Activated CD8-positive, alpha-beta memory T cell treated with anti-CD3 and anti-CD28 coated beads for 4 hours (primary cell): ENCODE measurements around the gene BATF.

Source experiments
- DNase-seq, 2 donors: peaks; one replicate each; pipeline ENCODE4 v3.0.0-alpha.2; 2020; ENCODE audit warnings: low read depth in 2 of 2

BATF gene

GRCh38 chr14:75499084-75499875 lies 23.0 kb upstream of the BATF start:
- no peak for DNase-seq

DNA sequence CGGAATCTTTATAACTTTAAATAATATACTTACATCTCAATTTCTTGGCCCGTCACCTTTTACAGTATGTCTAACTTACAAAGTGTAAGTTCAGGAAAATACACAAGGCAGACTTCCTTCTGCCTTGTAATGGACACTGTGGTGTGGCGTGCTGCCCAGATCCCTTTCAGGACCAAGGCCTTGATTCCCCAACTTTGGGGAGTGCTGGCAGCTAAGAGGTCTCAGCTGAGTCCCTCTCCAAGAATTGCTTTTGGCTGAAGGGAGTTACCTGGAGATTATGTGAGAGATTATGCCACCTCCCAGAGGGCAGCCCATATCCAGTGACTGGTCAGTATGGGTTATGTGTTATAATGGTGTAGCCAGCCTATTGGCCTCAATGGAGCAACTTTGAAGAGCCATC lies 21.2 kb upstream of the BATF start:
- DNase-seq = no peak

DNA sequence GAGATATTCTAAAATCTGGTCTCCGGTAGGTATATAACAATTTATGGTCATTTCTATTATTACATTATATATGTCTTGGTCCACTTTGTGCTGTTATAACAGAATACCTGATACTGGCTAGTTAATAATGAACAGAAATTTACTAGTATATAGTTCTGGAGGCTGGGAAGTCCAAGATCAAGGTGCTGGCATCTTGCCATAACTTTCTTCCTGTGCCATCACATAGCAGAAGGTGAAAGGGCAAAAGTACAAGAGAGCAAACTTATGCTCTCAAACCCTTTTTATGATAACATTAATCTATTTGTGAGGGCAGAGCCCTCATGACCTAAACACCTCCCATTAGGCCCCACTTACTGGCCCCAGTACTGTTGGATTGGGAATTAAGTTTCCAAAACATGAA lies 17.9 kb upstream of the BATF start:
- no peak for DNase-seq

DNA sequence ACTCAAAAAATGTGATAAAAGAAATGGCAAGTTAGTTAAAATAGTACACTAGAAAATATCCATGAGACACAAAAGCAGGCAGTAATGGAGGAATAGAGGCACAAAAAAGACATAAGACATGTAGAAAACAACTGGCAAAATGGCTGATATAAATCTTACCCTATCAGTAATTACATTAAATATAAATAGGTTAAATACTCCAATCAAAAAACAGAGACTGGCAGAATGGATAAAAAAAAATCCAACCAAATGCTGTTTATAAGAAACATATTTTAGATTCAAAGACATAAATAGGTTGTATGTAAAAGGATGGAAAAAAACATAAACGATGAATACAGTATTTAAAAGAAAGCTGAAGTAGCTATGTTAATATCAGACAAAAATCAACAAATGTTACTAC lies 15.3 kb upstream of the BATF start:
- no peak for DNase-seq

- no peak for DNase-seq
Measured at GRCh38 chr14:75510547-75510946, 11.7 kb upstream of the BATF start.

DNA sequence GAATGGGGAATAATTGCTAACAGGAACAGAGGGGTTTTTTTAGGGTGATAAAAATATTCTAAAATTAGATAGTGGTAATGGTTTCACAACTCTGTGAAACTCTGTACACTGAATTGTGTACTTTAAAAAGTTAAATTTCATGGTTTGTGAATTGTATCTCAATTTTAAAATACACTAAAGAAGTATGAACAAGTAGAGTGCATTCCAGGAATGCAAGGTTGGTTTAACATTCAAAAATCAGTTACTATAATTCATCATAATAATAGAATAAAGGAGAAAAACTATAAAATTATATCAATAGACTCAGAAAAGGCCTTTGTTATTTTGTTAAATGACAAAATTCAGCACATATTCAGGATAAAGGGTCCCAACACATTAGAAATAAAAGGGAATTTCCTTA lies 11.1 kb upstream of the BATF start:
- no peak for DNase-seq

DNA sequence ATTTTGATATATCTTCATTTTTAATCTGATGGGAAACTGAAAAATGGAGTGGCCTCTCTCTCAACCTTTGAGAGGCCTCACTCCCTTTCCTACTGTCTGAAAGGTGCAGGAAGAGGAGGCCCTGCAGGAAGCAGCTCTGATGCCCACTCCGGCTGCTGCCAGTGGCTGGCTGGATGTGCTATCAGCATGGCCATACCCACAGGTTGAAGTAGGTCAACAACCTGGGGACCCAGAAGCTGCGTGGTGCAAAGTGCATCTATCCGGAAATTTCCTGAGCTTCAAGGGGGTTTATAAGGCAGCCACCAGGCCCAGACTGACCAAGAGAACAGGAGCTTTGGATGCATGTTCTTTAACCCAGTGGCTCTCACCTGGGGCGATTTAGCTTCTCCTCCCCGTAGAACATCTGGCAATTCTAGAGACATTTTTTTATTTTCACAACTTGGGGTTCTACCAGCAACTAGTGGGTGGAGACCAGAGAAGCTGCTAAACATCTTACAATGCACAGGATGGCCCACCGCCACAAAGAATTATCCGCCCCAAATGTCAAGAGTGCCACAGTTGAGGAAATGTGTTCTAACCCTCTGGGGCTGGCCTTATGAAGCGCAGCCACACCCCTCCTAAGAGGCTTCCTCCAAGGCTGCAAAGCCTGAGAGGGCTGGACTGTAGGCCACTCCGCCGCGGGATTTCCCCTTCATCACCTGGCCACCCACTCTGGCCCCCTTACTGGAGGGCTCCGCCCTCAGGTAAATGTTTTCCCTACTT lies 8.2 kb upstream of the BATF start:
- DNase-seq = no peak

- no peak for DNase-seq
Measured at GRCh38 chr14:75514673-75515628, 7.3 kb upstream of the BATF start.

- no peak for DNase-seq
Measured at GRCh38 chr14:75515629-75515996, 6.7 kb upstream of the BATF start.

GRCh38 chr14:75518625-75519024 lies 3.6 kb upstream of the BATF start:
- DNase-seq = no peak

GRCh38 chr14:75519394-75519793 lies 2.9 kb upstream of the BATF start:
- DNase-seq = no peak

DNA sequence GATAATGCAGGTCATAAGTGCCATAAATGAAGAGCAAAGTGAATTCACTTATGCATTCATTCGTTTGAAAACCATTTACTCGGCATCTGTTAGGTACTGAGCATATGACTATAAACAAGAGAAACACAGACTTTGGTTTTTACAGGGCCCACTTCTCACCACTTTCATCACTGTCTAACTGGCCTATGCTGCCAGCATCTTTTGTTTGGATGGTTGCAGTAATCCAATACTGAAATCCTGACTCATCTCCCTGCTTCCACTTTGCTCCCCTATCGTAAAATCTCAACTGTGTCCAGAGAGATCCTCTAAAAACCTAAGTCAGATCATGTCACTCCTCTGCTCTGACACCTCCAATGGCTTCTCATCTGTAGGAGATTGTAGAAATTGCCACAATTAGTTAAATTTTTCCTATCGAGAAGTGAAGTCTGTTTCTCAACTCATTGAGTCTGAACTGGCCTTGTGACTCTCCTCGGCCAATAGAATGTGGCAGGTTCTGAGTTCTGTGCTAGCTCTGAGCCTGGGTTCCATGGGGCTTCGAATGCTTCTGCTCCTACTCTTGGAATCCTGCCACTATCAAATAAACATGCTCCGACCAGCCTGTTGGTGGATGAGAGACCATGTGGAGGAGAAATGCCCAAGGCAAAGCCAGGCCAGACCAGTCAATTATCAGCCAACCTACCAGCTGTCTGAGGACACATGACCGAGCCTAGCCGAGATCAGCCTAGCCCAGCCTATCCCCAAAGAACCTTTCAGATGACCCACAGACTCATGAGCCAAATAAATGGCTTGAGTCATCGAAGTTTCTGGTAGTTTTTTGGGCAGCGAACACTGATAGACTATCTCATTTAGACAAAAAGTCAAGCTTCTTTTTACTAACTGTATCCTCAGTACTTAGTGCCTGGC lies 2.2 kb upstream of the BATF start:
- DNase-seq = no peak

GRCh38 chr14:75520852-75521251 lies 1.4 kb upstream of the BATF start:
- DNase-seq = no peak

- no peak for DNase-seq
Measured at GRCh38 chr14:75521415-75522199, 662 bp upstream of the BATF start.

- no peak for DNase-seq
Measured at GRCh38 chr14:75522983-75523318, 682 bp downstream of the BATF start.

DNA sequence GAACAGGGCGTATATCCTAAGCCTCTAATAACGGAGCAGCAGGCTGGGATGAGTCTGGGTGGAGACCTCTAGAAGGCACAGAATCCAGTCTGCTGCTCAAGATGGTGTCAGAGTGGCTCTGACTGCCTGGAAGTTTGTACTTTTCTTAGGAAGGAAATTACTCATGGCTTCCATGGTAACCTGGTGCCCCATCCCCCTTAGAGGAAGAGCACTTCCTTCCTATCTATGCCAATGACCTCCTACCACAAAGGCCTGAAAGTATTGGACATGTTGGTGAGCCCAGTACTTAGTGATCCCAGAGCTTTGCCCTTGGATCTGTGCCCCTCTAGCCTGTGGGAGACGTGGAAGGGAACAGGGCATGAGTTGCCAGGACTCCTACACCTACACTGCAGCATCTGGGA lies 1.5 kb downstream of the BATF start:
- DNase-seq = no peak

- DNase-seq = no peak
Measured at GRCh38 chr14:75525969-75526368, 3.7 kb downstream of the BATF start.

GRCh38 chr14:75527449-75528163 lies 5.3 kb downstream of the BATF start:
- DNase-seq = no peak

DNA sequence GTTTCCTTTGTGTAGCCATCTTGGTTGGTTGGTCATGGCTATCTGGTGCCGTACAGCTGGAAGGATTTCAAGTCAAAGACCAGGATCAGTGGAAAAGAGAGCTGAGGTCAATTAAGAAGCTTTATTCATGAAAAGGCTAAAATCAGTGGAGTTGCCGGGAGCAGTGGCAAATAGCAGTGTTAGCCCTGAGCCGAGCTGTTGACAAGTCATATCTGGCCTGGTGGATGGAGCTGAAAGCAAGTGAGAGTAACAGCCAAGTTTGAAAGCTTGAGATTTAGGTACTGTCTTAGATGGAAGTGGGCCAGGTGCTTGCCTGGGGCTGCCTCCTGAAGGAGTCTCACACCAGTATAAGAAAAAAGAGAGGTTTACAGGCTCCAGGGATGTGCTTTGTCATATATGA lies 9.0 kb downstream of the BATF start:
- no peak for DNase-seq
